Psoas muscle (tissue), 8 donors: Measurements from ENCODE around the gene FAM169A. TPM values are rescaled to one million over a fixed set of nuclear protein-coding genes. Genes with fewer than 3 reads are reported as not detected.

ENCODE experiments used
- ATAC-seq, 4 donors: fragments of 200-7000 bp; cut with Tn5 transposase; one replicate each; pipeline ENCODE4 v1.9.1; 2020; ENCODE audit warnings: moderate library complexity in 3 of 4, mild to moderate bottlenecking in 2 of 4
- DNase-seq, 2 donors: peaks; one replicate each; pipeline ENCODE4 v3.0.0-alpha.2; 2020
- H3K27ac ChIP-seq: fragments of 200-600 bp; one replicate; pipeline ENCODE4 v1.8.0; 2022
- H3K27me3 ChIP-seq, 3 donors: fragments of 200-600 bp in 1 of 3; one replicate each; pipeline versions ENCODE4 v1.6.1 to v1.8.0; 2013 to 2022; ENCODE audit warnings: low read length in 2 of 3, mild to moderate bottlenecking in 2 of 3, moderate library complexity in 1 of 3; ENCODE audit not compliant: insufficient read depth in 3 of 3
- H3K36me3 ChIP-seq, 2 donors: fragments of 200-600 bp in 1 of 2; one replicate each; pipeline versions ENCODE4 v1.6.1 to v1.8.0; 2013 to 2022; ENCODE audit warnings: low read depth in 1 of 2, mild to moderate bottlenecking in 1 of 2, moderate library complexity in 1 of 2; ENCODE audit not compliant: insufficient read depth in 1 of 2
- H3K4me1 ChIP-seq: fragments of 200-600 bp; one replicate; pipeline ENCODE4 v1.8.0; 2022
- H3K4me3 ChIP-seq: fragments of 200-600 bp; one replicate; pipeline ENCODE4 v1.8.0; 2022; ENCODE audit warnings: mild to moderate bottlenecking
- H3K9me3 ChIP-seq: fragments of 200-600 bp; one replicate; pipeline ENCODE4 v1.8.0; 2022
- CTCF ChIP-seq: fragments of 200-600 bp; IDR thresholded peaks from one replicate; pipeline ENCODE4 v1.8.0; 2022; ENCODE audit warnings: antibody characterized with exemption
- WGBS, 3 donors: extraction: QIAGEN DNeasy Blood & Tissue Kit; methylation state at CpG; one replicate each; pipeline versions ENCODE4 v1.1.6 to v1.1.7; 2013; 5-methylcytosine and 5-hydroxymethylcytosine counted together
- intact Hi-C, 2 donors: fragments of 100-400 bp; cut with DNase I; formaldehyde crosslinking; loops; one replicate each; pipeline versions ENCODE4 v1.11.0 to v1.14.2; 2022
- polyA plus RNA-seq, 3 donors: library from polyadenylated mRNA; stranded (reverse); fragments of 200-250 nt; gene quantifications; one replicate each; pipeline ENCODE4 v1.2.3, GENCODE V29; 2013
- total RNA-seq, 4 donors: library from RNA; stranded (reverse); fragmentation: NEBNext Ultra II Directional in 2 of 4; extraction: Animal tissue kit (Norgen Biotek cat#: 25700) in 2 of 4; gene quantifications; one replicate each; pipeline versions ENCODE4 v1.2.1 to v1.2.4, GENCODE V29; 2021 to 2023
- donor health status: healthy with polysubstance abuse.
- donor health status: DM: no; HTN: no; CAD: no; lungs with moderate emphysema.
- donor health status: Bipolar disorder and iron deficiency.
- donor health status: healthy.
- donor health status: DM: yes; HTN: yes; CAD: no.
- donor health status: DM: no; HTN: no; CAD: no.
- donor health status: DM: no; HTN: no; CAD: no.
- donor health status: DM: yes; HTN: yes; CAD: no.

FAM169A gene
- total and polyA plus RNA-seq, 7 donors: 0.01 to 0.85 (median 0.34) TPM; not detected in 3

- TF ChIP-seq CTCF: no peak
- intact Hi-C loops: no loop called here
- Histone ChIP-seq H3K36me3 (no peaks in the 10 kb centered on the region), H3K9me3 (no peaks in the 10 kb centered on the region), H3K4me3 (no peak overlapping the region), H3K27me3 (no peaks in the 10 kb centered on the region), H3K4me1 (no peaks in the 10 kb centered on the region), H3K27ac (no peak overlapping the region)
- WGBS, 3 donors: 90 to 92% (median 91%) methylated on average over 8 of the region's 8 CpGs
- ATAC-seq (no peak), DNase-seq (no peak)
Measured at GRCh38 chr5:74850030-74850429, 16.2 kb downstream of the FAM169A start.

GRCh38 chr5:74848553-74849025 is 17.6 kb downstream of the FAM169A start:
- intact Hi-C loops: no loop called here
- no peaks in the 10 kb centered on the region for H3K27me3 ChIP-seq
- H3K27ac ChIP-seq: no peak overlapping the region
- H3K9me3 ChIP-seq: no peaks in the 10 kb centered on the region
- DNase-seq (no peak), ATAC-seq (no peak)
- no peak overlapping the region for H3K4me3 ChIP-seq
- H3K36me3 ChIP-seq: no peaks in the 10 kb centered on the region
- TF ChIP-seq CTCF: no peak
- H3K4me1 ChIP-seq: no peaks in the 10 kb centered on the region
- 88 to 91% (median 90%) methylated on average over 3 of the region's 3 CpGs for WGBS, 3 donors

- no peak for DNase-seq
- Histone ChIP-seq H3K4me3 (no peak overlapping the region), H3K4me1 (no peaks in the 10 kb centered on the region), H3K27ac (no peak overlapping the region), H3K36me3 (no peaks in the 10 kb centered on the region), H3K27me3 (no peaks in the 10 kb centered on the region), H3K9me3 (no peaks in the 10 kb centered on the region)
- no peak for ATAC-seq
- intact Hi-C loops: no loop called here
- no peak for TF ChIP-seq CTCF
- WGBS, 3 donors: 86 to 91% (median 88%) methylated on average over 6 of the region's 6 CpGs
Measured at GRCh38 chr5:74839229-74839628, 27.0 kb downstream of the FAM169A start.

GRCh38 chr5:74838262-74838661 is 27.9 kb downstream of the FAM169A start:
- no peak for ATAC-seq
- intact Hi-C loops: no loop called here
- no peak for TF ChIP-seq CTCF

GRCh38 chr5:74837115-74837514 is 29.1 kb downstream of the FAM169A start:
- no peaks in the 10 kb centered on the region for H3K27me3 ChIP-seq
- no peaks in the 10 kb centered on the region for H3K36me3 ChIP-seq
- H3K27ac ChIP-seq: no peak overlapping the region
- DNase-seq (no peak), ATAC-seq (no peak)
- no peak overlapping the region for H3K4me3 ChIP-seq
- TF ChIP-seq CTCF: no peak
- H3K4me1 ChIP-seq: no peaks in the 10 kb centered on the region
- no peaks in the 10 kb centered on the region for H3K9me3 ChIP-seq
- WGBS, 3 donors: 87 to 93% (median 91%) methylated on average over 1 of the region's 1 CpG
- intact Hi-C loops: no loop called here

More at GRCh38 chr5:74838262-74838661, 27.9 kb downstream of the FAM169A start:
- no peaks in the 10 kb centered on the region for H3K9me3 ChIP-seq
- H3K27me3 ChIP-seq: no peaks in the 10 kb centered on the region
- DNase-seq: no peak
- no peak overlapping the region for H3K4me3 ChIP-seq
- no peaks in the 10 kb centered on the region for H3K4me1 ChIP-seq
- no peaks in the 10 kb centered on the region for H3K36me3 ChIP-seq
- no peak overlapping the region for H3K27ac ChIP-seq
- WGBS, 3 donors: 68 to 71% (median 71%) methylated on average over 2 of the region's 2 CpGs
